Upper lobe of left lung (tissue), 6 donors: ENCODE results near the gene ANKLE1. TPM values are rescaled to one million over a fixed set of nuclear protein-coding genes. Genes with fewer than 3 reads are reported as not detected.
A peak's percentile ranks its signal among the peaks of the same experiment; 100 is the strongest.

Experiments
- ATAC-seq, 2 donors: fragments of 200-7000 bp; cut with Tn5 transposase; one replicate each; pipeline ENCODE4 v1.9.1; 2022; ENCODE audit warnings: mild to moderate bottlenecking in 2 of 2, moderate library complexity in 2 of 2; ENCODE audit not compliant: low FRiP score in 2 of 2
- DNase-seq, 2 donors: peaks; one replicate each; pipeline ENCODE4 v3.0.0-alpha.2; 2019 to 2020
- H3K27ac ChIP-seq, 4 donors: fragments of 200-600 bp; sonication (generic); one replicate each; pipeline ENCODE4 v1.5.1; 2016 to 2019
- H3K27me3 ChIP-seq, 4 donors: fragments of 200-600 bp; sonication (generic); one replicate each; pipeline ENCODE4 v1.5.1; 2017 to 2019
- H3K36me3 ChIP-seq, 4 donors: fragments of 200-600 bp; sonication (generic); one replicate each; pipeline ENCODE4 v1.5.1; 2016 to 2019
- H3K4me1 ChIP-seq, 4 donors: fragments of 200-600 bp; sonication (generic); one replicate each; pipeline ENCODE4 v1.5.1; 2018 to 2019
- H3K4me3 ChIP-seq, 4 donors: fragments of 200-600 bp; sonication (generic); one replicate each; pipeline ENCODE4 v1.5.1; 2017 to 2019; ENCODE audit warnings: mild to moderate bottlenecking in 2 of 4, moderate library complexity in 1 of 4
- H3K9me3 ChIP-seq, 4 donors: fragments of 200-600 bp; sonication (generic); one replicate each; pipeline ENCODE4 v1.5.1; 2018 to 2019
- EP300 ChIP-seq, 4 donors: sonication (generic); formaldehyde crosslinking; IDR thresholded peaks; one replicate each; pipeline ENCODE4 v1.5.1; 2017; ENCODE audit warnings: antibody characterized with exemption in 4 of 4, control low read depth in 2 of 4
- POLR2A ChIP-seq, 4 donors: fragments of 450-650 bp; IDR thresholded peaks; one replicate each; pipeline ENCODE4 v1.5.1; 2016 to 2017; ENCODE audit warnings: antibody characterized with exemption in 4 of 4, mild to moderate bottlenecking in 2 of 4
- POLR2AphosphoS5 ChIP-seq, 2 donors: sonication (generic); formaldehyde crosslinking; IDR thresholded peaks; one replicate each; pipeline ENCODE4 v1.5.1; 2017; ENCODE audit warnings: antibody characterized with exemption in 2 of 2
- WGBS, 2 donors: methylation state at CpG; one replicate each; pipeline ENCODE4 v1.1.5; 2017 to 2018; 5-methylcytosine and 5-hydroxymethylcytosine counted together
- total RNA-seq, 6 donors: library from RNA; depleted of rRNA in 4 of 6; stranded (reverse); fragments of >200 nt in 4 of 6; gene quantifications; one replicate each; pipeline versions ENCODE4 v1.1.0 to v1.2.1, GENCODE V29; 2016 to 2021
- TF ChIP-seq, protein P1 (sequence below), 6 experiments: fragments of 450-650 bp in 4 of 6; fragments of 200-600 bp in 2 of 6; sonication (generic) in 2 of 6; IDR thresholded peaks; one replicate each; pipeline ENCODE4 v1.5.1; 2016 to 2019; ENCODE audit warnings: antibody characterized with exemption in 6 of 6
- donor health status: DM: no; HTN: no; CAD: no; lungs with moderate emphysema.
- donor health status: DM: no; HTN: yes; CAD: no; lungs with severe emphysema.

The ANKLE1 gene
- total RNA-seq, 6 donors from 2014 or later: 0.57 to 13.6 (median 1.4) TPM

DNA sequence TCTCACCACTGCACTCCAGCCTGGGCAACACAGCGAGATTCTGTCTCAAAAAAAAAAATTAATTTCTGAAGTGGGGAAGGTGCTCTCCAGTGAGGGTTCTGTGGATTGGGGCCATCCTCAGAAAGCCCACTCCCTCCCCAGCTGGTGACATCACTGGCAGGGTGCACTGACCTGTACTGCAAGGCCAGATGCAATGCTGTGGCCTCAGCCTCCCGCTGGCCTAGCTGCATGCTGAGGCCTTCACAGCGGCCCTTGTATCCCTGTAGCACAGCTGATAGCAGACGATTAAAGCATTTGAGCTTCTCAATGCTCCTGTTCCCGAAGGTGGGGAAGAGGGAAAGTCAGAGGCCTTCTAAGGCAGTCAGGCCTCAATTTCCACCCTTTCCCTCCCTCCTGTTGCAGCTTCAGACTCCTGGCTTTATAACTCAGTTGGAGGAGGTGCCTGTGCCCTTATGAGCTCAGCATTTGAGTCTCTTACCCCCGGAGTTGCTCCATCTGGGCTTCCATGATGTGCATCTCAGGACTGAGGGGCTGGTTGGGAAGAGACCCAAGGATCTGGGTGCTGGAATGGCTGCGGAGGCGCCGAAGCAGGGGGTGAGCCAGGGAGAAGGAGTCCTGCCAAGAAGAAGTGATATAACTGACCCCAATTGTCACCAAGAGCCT lies 22.5 kb upstream of the ANKLE1 start:
- no peak for TF ChIP-seq EP300 (IDR thresholded peaks at IDR 0.05)
- TF ChIP-seq POLR2A (IDR thresholded peaks at IDR 0.05): no peak
- TF ChIP-seq, protein P1, sequence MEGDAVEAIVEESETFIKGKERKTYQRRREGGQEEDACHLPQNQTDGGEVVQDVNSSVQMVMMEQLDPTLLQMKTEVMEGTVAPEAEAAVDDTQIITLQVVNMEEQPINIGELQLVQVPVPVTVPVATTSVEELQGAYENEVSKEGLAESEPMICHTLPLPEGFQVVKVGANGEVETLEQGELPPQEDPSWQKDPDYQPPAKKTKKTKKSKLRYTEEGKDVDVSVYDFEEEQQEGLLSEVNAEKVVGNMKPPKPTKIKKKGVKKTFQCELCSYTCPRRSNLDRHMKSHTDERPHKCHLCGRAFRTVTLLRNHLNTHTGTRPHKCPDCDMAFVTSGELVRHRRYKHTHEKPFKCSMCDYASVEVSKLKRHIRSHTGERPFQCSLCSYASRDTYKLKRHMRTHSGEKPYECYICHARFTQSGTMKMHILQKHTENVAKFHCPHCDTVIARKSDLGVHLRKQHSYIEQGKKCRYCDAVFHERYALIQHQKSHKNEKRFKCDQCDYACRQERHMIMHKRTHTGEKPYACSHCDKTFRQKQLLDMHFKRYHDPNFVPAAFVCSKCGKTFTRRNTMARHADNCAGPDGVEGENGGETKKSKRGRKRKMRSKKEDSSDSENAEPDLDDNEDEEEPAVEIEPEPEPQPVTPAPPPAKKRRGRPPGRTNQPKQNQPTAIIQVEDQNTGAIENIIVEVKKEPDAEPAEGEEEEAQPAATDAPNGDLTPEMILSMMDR (IDR thresholded peaks at IDR 0.05): no peak
- TF ChIP-seq POLR2AphosphoS5 (IDR thresholded peaks at IDR 0.05): no peak
- peaks cover 0 to 12% (median 6%) of the 10 kb centered on the region in 4 donors for H3K4me1 ChIP-seq
- ATAC-seq: no peak
- WGBS, 2 donors: 88 to 94% methylated on average over 9 of the region's 9 CpGs
- no peaks in the 10 kb centered on the region for H3K27me3 ChIP-seq
- peaks cover 0 to 26% (median 11%) of the 10 kb centered on the region in 4 donors for H3K36me3 ChIP-seq
- H3K27ac ChIP-seq: no peak overlapping the region
- H3K4me3 ChIP-seq: no peak overlapping the region
- DNase-seq: no peak
- no peaks in the 10 kb centered on the region for H3K9me3 ChIP-seq

DNA sequence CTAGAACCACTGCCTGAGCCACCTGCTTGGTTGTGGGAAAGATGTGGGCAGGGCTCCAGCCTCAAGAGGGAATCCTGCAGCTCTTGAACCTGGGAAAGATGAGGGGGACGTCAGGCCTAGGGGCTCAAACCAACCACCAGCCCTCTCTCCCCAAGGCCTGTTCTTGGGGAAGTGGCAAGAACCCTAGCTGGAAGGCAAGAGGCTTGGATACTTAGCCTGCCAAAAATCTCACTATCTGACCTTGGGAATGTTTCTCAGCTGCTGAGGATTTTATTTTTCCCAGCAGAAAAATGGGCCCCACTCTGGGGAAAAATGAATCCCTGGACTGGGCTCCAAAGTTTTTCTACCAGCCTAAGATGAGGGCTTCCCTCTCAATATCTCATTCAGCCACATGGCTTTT lies 21.8 kb upstream of the ANKLE1 start:
- H3K27ac ChIP-seq: no peak overlapping the region
- H3K4me1 ChIP-seq: peaks cover 0 to 12% (median 6%) of the 10 kb centered on the region in 4 donors
- no peaks in the 10 kb centered on the region for H3K27me3 ChIP-seq
- no peaks in the 10 kb centered on the region for H3K9me3 ChIP-seq
- H3K36me3 ChIP-seq: peaks cover 0 to 21% (median 9%) of the 10 kb centered on the region in 4 donors
- ATAC-seq: no peak
- DNase-seq: no peak
- 50 to 76% methylated on average over 1 of the region's 1 CpG for WGBS, 2 donors
- no peak overlapping the region for H3K4me3 ChIP-seq
- TF ChIP-seq, protein P1 (IDR thresholded peaks at IDR 0.05): no peak

DNA sequence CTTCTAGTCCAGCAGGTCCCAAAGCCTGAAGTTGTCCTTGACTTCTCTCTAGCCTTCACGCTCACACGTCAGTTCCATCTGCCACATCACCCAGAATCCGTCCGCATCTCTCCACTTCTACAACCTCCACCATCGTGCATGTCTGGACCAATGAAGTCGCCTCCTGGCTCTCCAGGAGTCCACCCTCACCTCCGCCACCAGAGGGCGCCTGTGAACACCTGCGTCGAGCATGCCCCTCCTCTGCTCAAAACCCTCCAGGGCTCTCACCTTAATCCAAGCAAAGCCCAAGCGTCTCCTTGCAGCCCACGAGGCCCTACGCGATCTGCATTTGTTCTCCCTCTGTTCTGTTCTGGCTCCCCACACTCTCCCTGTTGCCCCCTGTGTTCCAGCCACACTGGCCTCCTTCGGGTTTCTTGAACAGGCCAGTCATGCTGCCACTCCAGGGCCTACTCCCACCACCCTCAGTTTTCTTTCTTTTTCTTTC lies 20.8 kb upstream of the ANKLE1 start:
- ATAC-seq (peak; percentile 91 to 93), DNase-seq (peak; percentile 81 to 90)
- Histone ChIP-seq H3K27me3 (no peaks in the 10 kb centered on the region), H3K36me3 (peaks cover 0 to 12% (median 6%) of the 10 kb centered on the region in 4 donors), H3K4me1 (peaks cover 0 to 13% (median 9%) of the 10 kb centered on the region in 4 donors), H3K9me3 (no peaks in the 10 kb centered on the region), H3K27ac (peak overlapping the region in 1 of 4 donors; percentile 44), H3K4me3 (peak overlapping the region in 1 of 4 donors; percentile 3)
- TF ChIP-seq, protein P1 (IDR thresholded peaks at IDR 0.05): peak; percentile 86 to 94 (median 90)
- TF ChIP-seq POLR2AphosphoS5 (IDR thresholded peaks at IDR 0.05): no peak
- TF ChIP-seq POLR2A (IDR thresholded peaks at IDR 0.05): no peak
- no peak for TF ChIP-seq EP300 (IDR thresholded peaks at IDR 0.05)
- WGBS, 2 donors: 22 to 23% methylated on average over 15 of the region's 15 CpGs

DNA sequence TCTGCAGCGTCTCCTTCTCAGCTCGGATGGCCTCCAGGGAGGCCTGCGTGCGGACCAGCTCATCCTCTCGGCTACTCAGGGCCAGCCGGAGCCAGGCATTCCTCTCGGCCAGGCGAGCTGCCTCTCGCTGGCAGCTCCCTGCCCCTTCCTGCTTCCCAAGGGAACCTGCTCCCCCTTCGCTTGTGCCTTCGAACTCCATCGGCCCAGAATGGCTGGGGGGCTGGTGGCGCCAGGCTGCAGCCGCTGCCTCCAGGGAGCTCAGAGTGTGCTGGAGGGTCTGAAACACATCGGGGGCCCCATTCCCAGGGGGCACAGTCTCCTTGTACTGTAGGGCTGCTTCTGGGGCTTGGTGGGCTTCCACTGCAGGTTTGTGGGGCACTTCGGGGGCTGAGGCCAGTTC lies 19.1 kb upstream of the ANKLE1 start:
- ATAC-seq (no peak), DNase-seq (peak in 1 of 2 donors; percentile 59)
- peaks cover 0 to 23% (median 12%) of the 10 kb centered on the region in 4 donors for H3K4me1 ChIP-seq
- 45 to 64% methylated on average over 13 to 16 of the region's 16 CpGs for WGBS, 2 donors
- H3K27me3 ChIP-seq: no peaks in the 10 kb centered on the region
- H3K9me3 ChIP-seq: no peaks in the 10 kb centered on the region
- no peak for TF ChIP-seq POLR2A (IDR thresholded peaks at IDR 0.05)
- TF ChIP-seq, protein P1 (IDR thresholded peaks at IDR 0.05): no peak
- peak overlapping the region; percentile 7 to 53 (median 44) for H3K4me3 ChIP-seq
- peak overlapping the region in 2 of 4 donors; percentile 54 to 86 for H3K27ac ChIP-seq
- peaks cover 0 to 12% (median 3%) of the 10 kb centered on the region in 4 donors for H3K36me3 ChIP-seq
